ENCODE results near the gene GOLT1A.

GOLT1A gene

GRCh38 chr1:204192046-204192445, 21.7 kb downstream of the GOLT1A start:
- H3K27me3 ChIP-seq (replicated peaks), result peaks cover 2% of the 10 kb centered on the region
- in situ Hi-C loops (cut with HindIII; ENCODE audit: low pct_ligation_motif_present, low sequenced_read_pairs), result no loop called here

GRCh38 chr1:204191456-204191855, 22.3 kb downstream of the GOLT1A start:
- in situ Hi-C loops (cut with HindIII; ENCODE audit: low pct_ligation_motif_present, low sequenced_read_pairs), result no loop called here
- Histone ChIP-seq H3K36me3 (replicated peaks) (no peaks in the 10 kb centered on the region), H3K4me3 (ENCODE audit: low read depth, low read length) (no peak overlapping the region), H3K27me3 (replicated peaks) (peaks cover 2% of the 10 kb centered on the region), H3K27ac (no peak overlapping the region)
- no peak for DNase-seq
- no peak for TF ChIP-seq CTCF (IDR thresholded peaks at IDR 0.05; ENCODE audit: low read depth, low read length, missing control alignments)

More at GRCh38 chr1:204192046-204192445, 21.7 kb downstream of the GOLT1A start:
- H3K36me3 ChIP-seq (replicated peaks), result no peaks in the 10 kb centered on the region
- no peak overlapping the region for H3K27ac ChIP-seq
- no peak for DNase-seq
- no peak for TF ChIP-seq CTCF (IDR thresholded peaks at IDR 0.05; ENCODE audit: low read depth, low read length, missing control alignments)
- H3K4me3 ChIP-seq (ENCODE audit: low read depth, low read length), result no peak overlapping the region

GRCh38 chr1:204190212-204191211, 23.3 kb downstream of the GOLT1A start:
- H3K27ac ChIP-seq, result no peak overlapping the region
- H3K36me3 ChIP-seq (replicated peaks), result no peaks in the 10 kb centered on the region
- H3K4me3 ChIP-seq (ENCODE audit: low read depth, low read length), result no peak overlapping the region
- in situ Hi-C loops (cut with HindIII; ENCODE audit: low pct_ligation_motif_present, low sequenced_read_pairs), result no loop called here
- no peak for TF ChIP-seq CTCF (IDR thresholded peaks at IDR 0.05; ENCODE audit: low read depth, low read length, missing control alignments)
- DNase-seq, result no peak
- peaks cover 2% of the 10 kb centered on the region for H3K27me3 ChIP-seq (replicated peaks)

- Histone ChIP-seq H3K27me3 (replicated peaks) (peaks cover 2% of the 10 kb centered on the region), H3K27ac (no peak overlapping the region), H3K4me3 (ENCODE audit: low read depth, low read length) (no peak overlapping the region), H3K36me3 (replicated peaks) (no peaks in the 10 kb centered on the region)
- DNase-seq, result no peak
- in situ Hi-C loops (cut with HindIII; ENCODE audit: low pct_ligation_motif_present, low sequenced_read_pairs), result no loop called here
- TF ChIP-seq CTCF (IDR thresholded peaks at IDR 0.05; ENCODE audit: low read depth, low read length, missing control alignments), result no peak
Observed at GRCh38 chr1:204188959-204189639, 24.7 kb downstream of the GOLT1A start.

GRCh38 chr1:204186597-204186996, 27.2 kb downstream of the GOLT1A start:
- peaks cover 2% of the 10 kb centered on the region for H3K27me3 ChIP-seq (replicated peaks)
- in situ Hi-C loops (cut with HindIII; ENCODE audit: low pct_ligation_motif_present, low sequenced_read_pairs), result no loop called here
- TF ChIP-seq CTCF (IDR thresholded peaks at IDR 0.05; ENCODE audit: low read depth, low read length, missing control alignments), result no peak
- H3K36me3 ChIP-seq (replicated peaks), result no peaks in the 10 kb centered on the region
- no peak overlapping the region for H3K27ac ChIP-seq
- DNase-seq, result no peak
- no peak overlapping the region for H3K4me3 ChIP-seq (ENCODE audit: low read depth, low read length)
